HFF-Myc (cell line): ENCODE results near the gene ANKS1A.

ENCODE experiments used
- DNase-seq: peaks from one replicate; pipeline ENCODE4 v3.0.0-alpha.2; 2011; ENCODE audit warnings: low read depth; ENCODE audit errors: extremely low read depth
- H3K4me3 ChIP-seq: replicated peaks from 2 replicates; pipeline ENCODE4 v1.5.1; 2011; ENCODE audit warnings: low read depth, mild to moderate bottlenecking, control low read depth, low read length
- CTCF ChIP-seq: IDR thresholded peaks from 2 replicates; pipeline ENCODE4 v1.5.1; 2012; ENCODE audit warnings: mild to moderate bottlenecking, low read depth, low read length, control low read depth; ENCODE audit errors: missing control alignments

ANKS1A gene

GRCh38 chr6:34912715-34913464 lies 23.8 kb downstream of the ANKS1A start:
- H3K4me3 ChIP-seq: no peak overlapping the region
- no peak for DNase-seq
- no peak for TF ChIP-seq CTCF

DNA sequence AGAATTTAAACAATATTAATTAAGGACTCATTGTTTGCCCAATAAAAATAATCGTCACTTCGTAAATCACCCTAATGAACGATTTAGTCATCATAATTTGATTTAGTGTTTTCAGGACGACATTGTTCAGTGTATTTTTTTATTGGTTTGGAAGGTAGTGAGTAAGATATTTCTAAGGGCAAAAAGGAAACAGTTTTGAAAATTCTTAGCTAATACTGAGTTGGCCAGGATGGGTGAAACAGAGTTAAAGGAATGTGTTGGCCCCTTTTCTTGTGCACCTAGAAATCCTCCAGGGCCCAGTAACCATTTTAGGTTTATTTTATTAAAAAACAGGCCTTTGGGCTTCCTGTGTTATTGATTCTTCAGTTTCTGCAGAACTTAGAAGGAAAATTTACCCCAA lies 25.3 kb downstream of the ANKS1A start:
- no peak for DNase-seq
- TF ChIP-seq CTCF: no peak
- H3K4me3 ChIP-seq: no peak overlapping the region

DNA sequence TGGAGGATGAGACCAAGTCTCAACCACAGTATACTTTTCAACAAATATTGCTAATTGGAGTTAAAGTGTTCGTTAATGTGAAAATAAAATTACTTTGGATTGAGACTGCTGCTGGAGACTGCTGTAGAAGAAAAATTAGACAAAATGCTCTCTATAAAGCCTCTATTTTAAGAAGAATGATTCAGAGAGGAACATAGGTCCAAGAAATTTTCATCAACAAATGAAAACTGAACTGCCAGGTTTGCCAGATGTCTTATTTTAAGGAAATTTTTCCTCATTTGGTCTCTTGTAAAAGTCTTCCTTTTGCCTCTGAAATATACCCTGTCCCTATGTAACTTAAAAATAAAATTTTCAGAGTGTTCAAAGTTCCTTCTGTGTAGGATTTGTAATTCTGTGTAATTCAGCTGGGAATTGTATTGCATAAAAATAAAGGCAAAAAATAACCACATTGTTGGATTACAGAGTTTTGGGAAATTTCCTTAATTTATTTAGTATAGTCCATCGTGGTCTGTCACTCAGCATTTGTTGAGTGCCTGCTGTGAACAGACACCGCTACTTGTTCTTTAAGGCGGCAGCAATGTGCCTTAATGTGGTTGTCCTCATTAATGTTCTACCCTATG lies 27.4 kb downstream of the ANKS1A start:
- H3K4me3 ChIP-seq: no peak overlapping the region
- no peak for TF ChIP-seq CTCF
- DNase-seq: no peak

GRCh38 chr6:34917626-34918285 lies 28.7 kb downstream of the ANKS1A start:
- no peak for DNase-seq
- H3K4me3 ChIP-seq: no peak overlapping the region
- TF ChIP-seq CTCF: no peak

- DNase-seq: no peak
- TF ChIP-seq CTCF: no peak
- no peak overlapping the region for H3K4me3 ChIP-seq
These were observed 30.6 kb downstream of the ANKS1A start for GRCh38 chr6:34919651-34920050.

DNA sequence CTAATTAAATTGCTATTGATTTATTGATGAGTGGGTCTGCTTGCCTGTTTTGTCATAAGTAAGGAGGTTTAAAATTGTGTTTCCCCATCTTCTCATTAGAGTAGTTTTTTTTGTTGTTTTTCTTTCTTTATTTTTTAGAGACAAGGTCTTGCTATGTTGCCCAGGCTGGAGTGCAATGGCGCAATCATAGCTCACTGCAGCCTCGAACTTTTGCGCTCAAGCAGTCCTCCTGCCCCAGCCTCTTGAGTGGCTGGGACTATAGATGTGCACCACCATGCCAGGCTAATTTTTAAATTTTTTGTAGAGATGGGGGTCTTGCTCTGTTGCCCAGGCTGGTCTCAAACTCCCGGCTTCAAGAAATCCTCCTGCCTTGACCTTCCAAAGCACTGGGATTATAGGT lies 31.0 kb downstream of the ANKS1A start:
- H3K4me3 ChIP-seq: no peak overlapping the region
- TF ChIP-seq CTCF: no peak
- no peak for DNase-seq
